Activated CD4-positive, alpha-beta T cell treated with anti-CD3 and anti-CD28 coated beads, Interleukin-2, Interleukin-4, amounts not matched to agents 100 ng/mL and 50 ng/mL, durations not matched to agents 16 hours and 8 hours (primary cell): ENCODE results near the gene GET3.
"Not testable (repeated sequence)": the region's sequence is repeated elsewhere in the genome, so short reads cannot be mapped to it uniquely, and the experiment has no call there.

Experiments used
- DNase-seq: peaks from one replicate; pipeline ENCODE4 v3.0.0-alpha.2; 2020; ENCODE audit warnings: low spot score

Gene GET3

GRCh38 chr19:12792051-12792852 lies 55.0 kb downstream of the GET3 start:
- DNase-seq: peak; percentile 83

- no peak for DNase-seq
Observed at GRCh38 chr19:12792853-12793289, 55.6 kb downstream of the GET3 start.

GRCh38 chr19:12793290-12794195 lies 56.2 kb downstream of the GET3 start:
- peak; percentile 95 for DNase-seq

- no peak for DNase-seq
Observed at GRCh38 chr19:12794196-12794941, 57.1 kb downstream of the GET3 start.

GRCh38 chr19:12794971-12795381 lies 57.7 kb downstream of the GET3 start:
- no peak for DNase-seq

- DNase-seq: peak; percentile 88
Observed at GRCh38 chr19:12796146-12797071, 59.1 kb downstream of the GET3 start.

- no peak for DNase-seq
Observed at GRCh38 chr19:12797141-12797587, 59.9 kb downstream of the GET3 start.

- not testable (repeated sequence) for DNase-seq
Observed at GRCh38 chr19:12797607-12798006, 60.3 kb downstream of the GET3 start.
